Right lung (tissue), 5 donors: ENCODE data around the gene PIGU. TPM values are rescaled to one million over a fixed set of nuclear protein-coding genes. Genes with fewer than 3 reads are reported as not detected.
"Not testable (repeated sequence)": the region's sequence is repeated elsewhere in the genome, so short reads cannot be mapped to it uniquely, and the experiment has no call there.

Source experiments
- DNase-seq, 2 donors: peaks; one replicate each; pipeline ENCODE4 v3.0.0-alpha.2; 2013
- polyA plus RNA-seq, 5 donors: library from polyadenylated mRNA; unstranded; fragments of 120-200 nt; gene quantifications; one replicate each; pipeline versions ENCODE4 v1.2.1 to v1.2.3, GENCODE V29; 2013; ENCODE audit warnings: inconsistent platforms in 1 of 5, low replicate concordance in 1 of 5; ENCODE audit not compliant: insufficient read length in 5 of 5, insufficient read depth in 1 of 5

Gene PIGU
- polyA plus RNA-seq, 5 donors, result 31.2 to 40.4 (median 35.2) TPM

DNA sequence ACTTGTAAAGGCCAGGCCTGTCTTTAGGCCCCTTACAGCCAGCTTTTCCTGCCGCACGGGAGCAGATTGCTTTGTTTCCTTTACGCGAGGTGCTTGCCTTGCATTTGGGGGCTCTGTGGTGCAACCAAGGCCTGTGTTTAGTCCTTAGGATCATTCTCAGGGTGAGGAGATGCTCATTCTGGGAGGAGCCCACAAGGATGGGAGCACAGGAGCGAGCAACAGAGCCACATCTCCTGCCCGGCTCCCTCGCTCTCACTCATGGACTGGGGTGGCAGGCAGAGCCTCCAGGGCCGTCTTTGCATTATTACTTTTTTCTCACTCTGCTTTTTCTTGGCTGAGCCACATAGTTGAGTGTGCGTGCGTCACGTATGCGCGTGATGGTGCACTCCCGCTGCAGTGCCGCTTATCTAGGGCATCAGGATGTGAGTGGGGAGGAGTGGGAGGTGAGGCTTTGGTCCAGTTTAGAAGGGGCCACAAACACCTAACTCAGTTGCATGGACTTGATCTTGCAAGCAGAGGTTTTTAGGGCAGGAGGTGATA lies 141.5 kb downstream of the PIGU start:
- no peak for DNase-seq

DNA sequence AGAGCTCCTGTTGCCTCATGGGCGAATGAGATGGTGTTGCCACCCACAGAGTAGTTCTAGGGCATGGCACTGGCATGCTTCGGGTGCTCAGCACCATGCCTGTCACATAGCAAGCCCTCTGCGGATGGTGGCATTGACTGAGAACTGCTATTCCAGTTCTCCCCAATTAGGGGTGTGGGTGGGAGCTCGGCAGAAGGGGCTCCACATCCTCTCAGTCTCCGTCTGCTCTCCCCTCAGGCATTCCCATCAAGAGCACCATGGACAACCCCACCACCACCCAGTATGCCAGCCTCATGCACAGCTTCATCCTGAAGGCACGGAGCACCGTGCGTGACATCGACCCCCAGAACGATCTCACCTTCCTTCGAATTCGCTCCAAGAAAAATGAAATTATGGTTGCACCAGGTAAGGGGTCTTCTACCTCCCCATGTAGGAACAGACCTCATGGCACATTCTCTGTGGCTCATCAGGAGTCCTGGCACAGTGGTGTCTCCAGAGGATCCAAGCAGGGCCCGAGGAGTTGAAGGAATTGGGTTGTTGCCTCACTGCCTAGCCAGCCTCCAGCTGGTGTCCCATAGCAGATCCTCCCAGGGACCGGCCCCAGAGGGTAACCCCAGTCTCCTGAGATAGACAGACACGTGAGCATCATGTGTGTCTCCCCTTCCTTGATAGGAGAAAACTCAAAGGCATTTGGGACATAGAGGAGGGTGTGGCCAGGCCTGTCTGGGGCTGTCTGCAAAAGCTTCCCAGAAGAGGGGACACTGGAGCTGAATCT lies 142.3 kb downstream of the PIGU start:
- no peak for DNase-seq

DNA sequence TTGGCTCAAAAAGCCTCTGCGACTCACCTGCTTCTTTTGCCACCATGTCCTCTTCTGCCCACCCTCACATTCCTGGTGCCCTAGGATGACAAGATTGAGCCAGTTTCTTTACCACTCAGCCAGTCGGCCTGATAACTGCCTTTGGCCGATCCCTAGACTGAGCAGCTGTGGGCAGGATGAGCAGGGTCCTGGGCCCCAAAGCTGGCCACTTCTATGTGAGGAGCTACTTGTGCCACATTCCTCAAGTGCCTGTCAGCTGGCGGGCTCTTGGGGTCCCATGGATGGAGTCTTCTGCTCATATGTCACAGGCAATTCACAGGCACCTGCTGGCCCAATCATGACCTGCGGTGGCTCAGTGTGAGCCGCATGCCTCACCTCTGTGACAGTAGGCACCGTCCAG lies 144.1 kb downstream of the PIGU start:
- DNase-seq, result no peak

DNA sequence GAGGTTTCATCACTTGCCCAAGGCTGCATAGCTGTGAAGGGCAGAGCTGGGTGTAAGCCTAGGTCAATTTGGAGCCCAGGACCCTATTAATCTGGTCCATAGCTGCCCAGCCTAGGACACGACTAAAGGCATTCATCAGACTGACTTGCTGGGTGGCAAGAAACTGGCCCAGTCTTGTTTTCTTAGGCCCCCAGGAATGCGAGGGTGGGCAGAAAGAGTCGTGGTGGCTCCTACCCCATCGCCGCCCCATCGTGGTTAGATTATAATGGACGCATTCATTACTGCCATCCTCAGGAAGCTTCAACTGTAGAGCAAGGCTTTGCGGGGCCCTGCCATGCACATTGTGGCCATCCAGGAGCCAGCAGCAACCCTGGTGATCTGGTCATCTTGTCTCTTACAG lies 144.6 kb downstream of the PIGU start:
- DNase-seq, result no peak

DNA sequence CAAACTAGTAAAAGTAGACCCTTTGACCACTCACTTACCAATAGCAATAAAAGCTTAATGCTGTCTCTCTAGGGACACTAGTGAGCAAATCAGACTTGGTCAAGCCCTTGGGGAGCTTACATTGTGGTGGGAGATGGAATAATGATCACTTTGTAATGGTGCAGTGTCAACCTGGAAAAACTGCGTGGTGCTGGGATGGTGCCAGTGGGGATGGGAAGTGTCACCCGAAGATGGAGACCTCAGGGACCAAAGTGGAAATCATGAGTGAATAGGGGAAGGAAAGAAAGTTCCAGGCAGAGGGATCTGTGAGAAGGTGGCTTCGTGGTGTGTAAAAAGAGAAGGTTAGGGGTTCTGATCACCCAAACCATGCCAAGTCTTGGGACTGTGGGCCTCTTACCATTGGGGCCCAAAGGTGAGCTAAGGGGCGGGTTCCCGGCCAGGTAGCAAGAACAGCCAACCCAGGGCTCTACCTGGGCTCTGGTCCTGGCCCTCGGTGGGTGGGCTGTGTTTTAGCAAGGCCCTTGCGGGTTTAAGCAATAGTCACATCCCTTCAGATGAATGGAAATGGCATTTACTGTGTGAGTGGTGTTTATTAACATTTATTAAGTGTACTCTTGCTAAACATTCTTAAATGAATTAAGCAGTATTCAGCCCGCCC lies 145.2 kb downstream of the PIGU start:
- no peak for DNase-seq

DNA sequence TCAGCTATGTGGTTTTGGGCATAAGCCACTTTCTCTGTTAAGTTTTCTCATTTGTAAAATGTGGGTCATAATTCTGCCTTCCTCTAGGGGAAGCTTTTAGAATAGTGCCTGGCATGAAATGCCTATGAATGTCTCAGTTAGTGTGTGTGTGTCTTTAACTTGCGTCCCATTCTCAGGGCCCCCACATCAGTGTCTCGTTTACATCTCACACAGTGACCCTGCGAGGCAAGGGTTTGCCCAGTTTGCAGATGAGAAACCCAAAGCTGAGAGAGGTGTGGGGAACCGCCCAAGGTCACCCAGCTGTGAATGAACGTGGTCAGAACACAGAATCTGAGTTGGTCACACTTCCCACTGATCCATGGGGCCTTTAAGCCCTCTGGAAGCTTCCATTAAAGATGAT lies 146.6 kb downstream of the PIGU start:
- no peak for DNase-seq

DNA sequence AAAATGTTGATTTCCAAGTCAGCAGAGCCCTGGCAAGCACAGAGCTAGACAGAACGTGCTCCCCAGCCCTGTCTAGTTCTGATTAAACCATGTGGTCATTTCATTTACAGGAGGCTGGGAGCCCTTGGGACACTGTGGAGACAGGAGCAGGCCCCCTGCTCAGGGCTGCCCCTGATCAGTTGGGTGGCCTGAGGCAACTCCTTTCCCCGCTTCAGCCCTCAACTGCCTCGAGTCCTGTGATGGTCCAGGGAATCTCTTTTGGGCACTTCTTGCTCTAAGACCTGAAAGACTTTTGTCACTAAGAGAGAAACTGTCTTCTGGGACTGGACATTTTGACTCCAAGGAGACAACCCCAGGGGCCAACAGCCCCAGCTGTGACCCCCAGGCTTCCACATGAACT lies 147.2 kb downstream of the PIGU start:
- DNase-seq, result no peak

DNA sequence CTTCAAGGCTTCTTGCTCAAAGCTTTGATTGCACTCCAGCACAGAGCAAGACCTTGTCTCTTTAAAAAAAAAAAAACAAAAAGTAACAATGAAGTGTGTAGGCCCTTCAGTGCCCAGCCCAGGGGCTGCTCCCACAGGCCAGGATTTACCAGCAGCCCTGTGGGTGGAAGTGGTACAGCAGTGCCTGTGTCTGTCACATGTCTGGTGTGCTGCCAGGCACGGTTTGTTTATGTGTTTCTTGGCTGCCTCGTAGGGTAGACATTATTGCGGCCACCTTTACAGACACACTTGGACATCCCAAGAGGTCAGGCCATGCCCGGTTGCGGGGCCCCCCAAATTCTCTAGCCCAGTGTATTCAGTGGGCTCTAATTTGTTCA lies 148.0 kb downstream of the PIGU start:
- no peak for DNase-seq

DNA sequence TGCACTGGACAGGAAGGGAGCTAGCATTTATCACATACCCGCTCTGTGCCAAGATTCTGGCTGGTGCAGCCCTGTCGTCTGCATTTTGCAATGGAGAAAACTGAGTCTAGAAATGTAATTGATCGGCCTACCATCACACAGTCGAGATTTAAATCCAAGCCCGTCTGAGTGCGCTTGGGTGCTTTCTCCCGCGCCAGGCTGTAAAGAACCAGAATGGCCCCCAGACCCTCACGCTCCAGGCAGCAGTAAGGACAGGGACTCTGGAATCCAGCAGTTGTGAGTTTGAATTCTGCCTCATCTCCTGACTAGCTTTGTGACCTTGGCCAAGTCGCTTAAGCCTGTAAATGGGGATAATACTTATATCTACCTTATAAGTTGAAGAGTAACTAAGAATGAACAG lies 149.9 kb downstream of the PIGU start:
- no peak for DNase-seq

DNA sequence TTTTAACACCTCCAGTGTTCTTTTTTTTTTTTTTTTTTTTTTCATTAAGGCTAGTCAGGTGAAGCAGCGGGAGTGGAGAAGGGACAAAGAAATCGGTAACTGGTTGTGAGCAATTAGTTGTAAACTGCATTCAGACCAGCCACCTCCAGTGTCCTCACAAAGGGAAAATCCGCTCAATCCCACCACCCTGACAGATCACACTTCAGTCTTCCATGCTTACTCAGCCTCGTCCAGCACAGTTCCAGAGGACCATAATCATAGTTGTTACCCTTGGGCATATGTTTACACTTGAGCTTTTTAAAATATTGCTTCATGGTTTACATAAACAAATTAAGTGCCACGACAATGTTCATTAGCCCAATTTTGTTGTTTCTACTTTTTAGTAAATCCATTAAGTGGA lies 150.4 kb downstream of the PIGU start:
- DNase-seq, result no peak

DNA sequence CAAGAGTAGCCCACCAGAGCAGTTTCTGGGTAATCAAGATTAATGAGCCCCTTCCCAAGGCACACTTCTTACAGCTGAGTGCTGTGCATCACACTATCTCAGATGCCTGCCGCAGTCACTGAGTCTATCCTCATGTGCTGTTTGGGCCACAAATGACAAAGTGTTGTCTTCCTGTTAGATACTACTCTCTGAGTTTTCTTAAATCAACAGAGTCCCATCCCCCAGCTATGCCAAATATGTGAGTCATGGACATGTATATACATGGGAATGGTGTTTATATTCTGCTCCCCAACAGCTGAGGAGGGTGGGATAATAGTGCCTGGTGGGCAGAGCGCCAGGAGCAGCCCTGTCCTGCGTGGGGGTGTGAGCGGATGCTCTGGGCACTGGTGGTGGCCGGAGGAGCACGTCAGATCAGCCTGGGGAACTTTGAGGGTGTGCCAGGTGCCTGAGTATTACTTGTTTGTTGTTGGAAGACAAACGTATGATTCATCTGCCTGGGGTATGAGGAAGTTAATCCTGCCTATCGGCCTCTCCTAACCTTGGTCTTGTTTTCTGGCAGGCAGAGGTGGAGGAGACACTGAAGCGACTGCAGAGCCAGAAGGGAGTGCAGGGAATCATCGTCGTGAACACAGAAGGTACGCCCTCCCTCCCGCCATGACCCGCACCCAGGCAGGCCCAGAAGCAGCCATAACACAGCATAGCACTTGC lies 151.0 kb downstream of the PIGU start:
- peak; percentile 37 to 42 for DNase-seq

DNA sequence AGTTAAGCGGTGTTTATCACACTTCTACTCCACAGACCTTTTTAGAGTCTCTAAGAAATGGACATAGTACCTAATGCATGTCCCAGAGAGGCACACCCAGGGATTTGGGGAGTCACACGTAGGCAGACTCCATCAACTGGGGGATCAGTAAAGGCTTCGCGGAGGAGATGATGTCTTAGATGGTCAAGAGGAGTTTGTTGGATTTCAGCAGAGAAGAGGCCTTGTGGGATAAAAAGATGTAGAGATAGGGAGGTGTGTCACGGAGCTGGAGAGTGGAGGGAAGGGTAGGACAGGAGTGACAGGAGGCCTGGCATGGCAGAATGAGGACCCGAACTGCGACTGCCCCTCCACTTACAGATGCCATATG lies 151.6 kb downstream of the PIGU start:
- no peak for DNase-seq

DNA sequence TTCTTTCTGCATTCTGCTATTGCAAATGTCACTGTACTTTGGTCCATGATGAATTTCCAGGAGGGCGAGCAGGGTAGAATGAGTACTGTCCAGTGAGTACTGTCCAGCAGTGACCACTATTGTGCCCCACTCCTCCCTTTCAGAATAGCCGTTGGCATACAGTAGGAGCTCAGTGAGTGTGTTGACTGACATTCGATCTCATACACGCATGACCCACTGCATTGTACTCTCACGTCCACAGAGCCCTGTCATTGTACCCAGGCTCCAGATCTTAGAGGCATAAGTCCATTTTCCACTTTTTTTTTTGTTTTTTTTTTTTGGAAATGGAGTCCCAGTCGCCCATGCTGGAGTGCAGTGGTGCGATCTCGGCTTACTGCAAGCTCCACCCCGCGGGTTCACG lies 152.5 kb downstream of the PIGU start:
- DNase-seq, result no peak

DNA sequence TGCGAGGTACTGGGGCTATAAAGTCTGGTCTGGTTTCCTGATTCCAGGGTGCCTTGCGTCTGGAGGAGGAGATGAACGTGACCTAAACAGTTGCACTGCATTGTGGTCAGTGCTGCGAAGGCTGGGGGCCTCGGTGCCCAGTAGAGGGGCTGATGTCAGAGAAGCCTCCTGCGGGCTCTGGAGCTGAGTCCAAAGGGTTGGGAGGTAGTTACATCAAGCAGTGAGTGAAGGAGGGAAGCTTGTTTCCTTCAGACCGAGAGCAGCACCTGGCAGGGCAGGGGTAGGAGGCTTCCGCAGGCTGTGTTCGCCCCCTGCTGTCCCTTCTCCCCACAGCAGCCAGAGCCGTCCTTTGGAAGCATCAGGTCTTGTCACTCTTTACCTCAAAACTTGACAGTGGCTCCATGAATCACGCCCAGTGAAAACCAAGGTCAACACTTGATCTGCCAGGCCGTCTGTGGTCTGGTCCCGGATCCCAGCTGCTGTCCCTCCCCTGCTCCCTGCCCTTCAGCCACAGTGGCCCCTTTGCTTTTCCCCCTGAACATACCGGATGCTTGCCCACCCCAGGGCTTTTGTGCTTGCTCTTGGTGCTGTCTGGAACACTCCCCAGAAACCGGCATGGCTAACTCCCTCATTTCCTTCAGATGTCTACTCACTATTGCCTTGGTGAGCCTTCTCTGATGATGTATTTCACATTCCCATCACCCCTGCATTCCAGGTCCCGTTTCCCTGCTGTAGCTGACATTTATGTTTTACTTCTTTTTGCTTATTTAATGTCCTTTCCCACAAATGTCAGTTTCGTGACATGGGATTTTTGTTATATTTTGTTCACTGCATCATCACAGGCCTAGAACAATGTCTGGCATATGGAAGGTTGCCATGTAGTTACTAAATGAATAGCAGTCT lies 153.7 kb downstream of the PIGU start:
- no peak for DNase-seq

DNA sequence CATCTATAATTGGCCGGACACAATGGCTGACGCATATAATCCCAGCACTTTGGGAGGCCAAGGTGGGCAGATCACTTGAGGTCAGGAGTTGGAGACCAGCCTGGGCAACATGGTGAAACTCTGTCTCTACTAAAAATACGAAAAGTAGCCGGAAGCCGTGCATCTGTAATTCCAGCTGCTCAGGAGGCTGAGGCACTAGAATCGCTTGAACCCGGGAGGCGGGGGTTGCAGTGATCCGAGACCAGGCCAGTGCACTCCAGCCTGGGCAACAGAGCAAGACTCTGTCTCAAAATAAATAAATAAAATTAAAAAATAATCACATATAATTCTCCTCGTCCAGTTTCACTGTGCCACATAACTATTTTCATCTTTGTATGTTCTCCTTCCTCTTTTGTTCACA lies 157.1 kb downstream of the PIGU start:
- DNase-seq, result not testable (repeated sequence)

DNA sequence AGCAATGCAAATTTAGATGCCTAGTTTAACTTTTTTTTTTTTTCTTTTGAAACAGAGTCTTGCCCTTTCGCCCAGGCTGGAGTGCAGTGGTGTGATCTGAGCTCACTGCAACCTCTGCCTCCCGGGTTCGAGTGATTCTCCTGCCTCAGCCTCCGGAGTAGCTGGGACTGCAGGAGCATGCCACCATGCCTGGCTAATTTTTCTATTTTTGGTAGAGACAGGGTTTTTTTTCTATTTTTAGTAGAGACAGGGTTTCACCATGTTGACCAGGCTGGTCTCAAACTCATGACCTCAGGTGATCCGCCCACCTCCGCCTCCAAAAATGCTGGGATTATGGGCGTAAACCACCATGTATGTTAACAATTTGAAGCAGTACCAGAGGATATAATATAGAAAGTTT lies 158.0 kb downstream of the PIGU start:
- not testable (repeated sequence) for DNase-seq

DNA sequence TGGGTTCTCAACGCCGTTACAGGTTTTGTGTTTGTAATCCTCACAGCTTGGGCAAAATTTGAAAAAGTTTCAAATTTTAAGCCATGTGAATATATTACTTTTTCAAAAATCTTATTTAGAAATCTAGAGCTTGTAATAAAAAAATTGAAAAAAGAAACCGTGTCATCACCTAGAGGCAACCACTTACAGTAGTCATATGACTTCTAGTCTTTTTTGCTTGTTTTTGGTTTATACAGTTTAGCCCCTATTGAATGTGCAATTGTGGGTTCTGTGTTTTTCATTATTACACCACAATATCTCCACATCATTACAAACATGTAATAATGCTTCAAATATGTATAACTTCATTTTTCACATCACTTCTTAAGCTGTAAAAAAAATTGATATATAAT lies 159.8 kb downstream of the PIGU start:
- DNase-seq, result no peak

DNA sequence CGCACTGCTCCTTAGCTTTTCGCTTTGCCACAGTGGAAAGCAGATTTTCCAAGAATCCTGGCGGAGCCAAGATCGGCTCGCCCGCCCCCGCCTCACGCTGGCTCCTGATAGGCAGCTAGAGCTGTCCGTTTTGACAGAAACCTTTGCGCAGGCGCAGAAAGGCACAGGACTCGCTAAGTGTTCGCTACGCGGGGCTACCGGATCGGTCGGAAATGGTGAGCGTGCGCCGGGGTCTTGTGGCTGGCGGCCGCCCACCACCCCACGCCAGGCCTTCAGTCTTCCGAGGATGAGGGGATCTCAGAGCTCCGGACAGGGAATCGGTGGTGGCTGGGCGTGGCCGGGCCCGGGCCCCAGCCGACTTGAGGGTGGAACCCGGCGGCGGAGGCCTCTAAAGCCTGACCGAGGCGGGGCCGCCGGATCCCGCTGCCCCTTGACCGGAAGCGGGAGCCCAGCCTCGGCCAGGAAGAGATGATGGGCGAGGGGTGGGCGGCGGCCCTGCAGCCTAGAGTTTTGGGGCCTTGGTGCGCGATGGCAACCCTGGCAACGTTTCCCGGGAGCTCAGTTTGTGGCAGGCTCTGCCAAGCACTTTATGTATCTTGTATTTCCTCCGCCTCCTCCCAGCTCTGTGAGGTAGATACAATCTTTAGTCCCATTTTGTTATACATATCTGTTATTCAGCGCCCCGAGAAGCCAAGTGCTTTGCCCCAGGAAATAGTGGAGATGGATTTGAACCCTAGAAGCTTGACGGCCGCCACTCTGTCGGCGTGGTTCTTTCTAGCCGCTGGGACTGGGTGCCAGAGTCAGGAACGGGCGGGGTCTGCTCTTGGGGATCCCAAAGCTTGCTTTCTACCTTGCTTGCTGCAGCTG lies 160.4 kb downstream of the PIGU start, which contains the start of gene DYNLRB1:
TSS of gene DYNLRB1 (plus strand) at position 176 of the 867 bp plus-strand sequence. CDS start at position 213, 37 bp downstream.
- DNase-seq, result peak; percentile 96 to 97

DNA sequence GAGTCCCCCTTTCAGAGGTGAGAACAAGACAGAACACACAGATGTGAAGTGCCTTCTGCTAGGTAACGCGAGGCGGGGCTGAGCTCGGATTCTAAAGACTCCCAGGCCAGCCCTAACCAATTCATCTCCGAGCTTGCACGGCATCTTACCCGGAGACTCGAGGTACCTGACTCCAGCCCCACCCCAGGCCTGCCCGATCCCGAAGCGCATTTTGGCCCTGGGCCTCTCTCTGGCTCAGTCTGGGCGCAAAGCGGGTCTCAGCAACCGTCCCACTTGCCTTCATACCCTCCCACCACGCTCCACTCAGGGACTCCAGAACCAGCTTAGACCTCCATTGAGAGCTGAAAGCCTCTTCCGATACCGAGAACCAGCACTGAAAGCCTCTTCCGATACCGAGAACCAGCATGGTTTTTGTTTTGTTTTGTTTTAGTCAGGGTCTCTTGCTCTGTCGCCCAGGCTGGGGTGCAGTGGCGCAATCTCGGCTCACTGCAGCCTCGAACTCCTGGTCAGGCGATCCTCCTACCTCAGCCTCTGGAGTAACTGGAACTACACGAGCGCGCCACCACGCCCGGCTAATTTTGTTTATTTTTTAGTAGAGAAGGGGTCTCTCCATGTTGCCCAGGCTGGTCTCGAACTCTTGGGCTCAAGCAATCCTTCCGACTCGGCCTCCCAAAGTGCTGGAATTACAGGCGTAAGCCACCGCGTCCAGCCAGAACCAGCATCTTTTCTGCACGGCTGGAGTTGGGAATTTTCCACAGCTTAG lies 161.2 kb downstream of the PIGU start:
- DNase-seq, result peak; percentile 46 to 47
